ENCODE data around the gene STMN3. TPM values are rescaled to one million over a fixed set of nuclear protein-coding genes. Genes with fewer than 3 reads are reported as not detected.

Gene STMN3
- total RNA-seq, 1 experiment from 2014 or later: 27.9 TPM

GRCh38 chr20:63592661-63593060 lies 60.6 kb downstream of the STMN3 start:
- no peaks in the 10 kb centered on the region for H3K27me3 Mint-ChIP-seq (ENCODE audit: insufficient read depth, unreplicated experiment)
- CTCF ChIA-PET: no interaction called here
- no peak for TF ChIP-seq CTCF (IDR thresholded peaks at IDR 0.05; ENCODE audit: insufficient read depth in 1 of 2, low read depth in 1 of 2, low read length in 1 of 2, severe bottlenecking in 1 of 2, unreplicated experiment in 1 of 2)
- intact Hi-C loops (cut with micrococcal nuclease; ENCODE audit: unreplicated experiment): no loop called here
- Histone ChIP-seq H3K9me3 (no peaks in the 10 kb centered on the region), H3K36me3 (ENCODE audit: control insufficient read depth, insufficient read depth, low read length) (peaks cover 1% of the 10 kb centered on the region; the same call in 1 of the 2 replicates), H3K4me3 (ENCODE audit: low read depth, low read length) (no peak overlapping the region), H3K27me3 (replicated peaks; ENCODE audit: control insufficient read depth, insufficient read depth, low read length) (no peaks in the 10 kb centered on the region), H3K4me1 (no peaks in the 10 kb centered on the region)
- no peak for DNase-seq
- no peak overlapping the region for H3K4me3 Mint-ChIP-seq (ENCODE audit: unreplicated experiment)
- no TSS peak for BruUV-seq (replicated peaks)
- POLR2A ChIA-PET: interaction anchor here (1.0 kb wide), 1 partner anchor 18 kb away, joined by 8 read pairs; the partner anchor contains the start of gene HELZ2
- H3K4me1 Mint-ChIP-seq (ENCODE audit: low read depth, unreplicated experiment): no peaks in the 10 kb centered on the region
- peaks cover 13% of the 10 kb centered on the region for H3K36me3 Mint-ChIP-seq (ENCODE audit: insufficient read depth, unreplicated experiment)
- no peak overlapping the region for H3K27ac Mint-ChIP-seq (ENCODE audit: unreplicated experiment)
- H3K9me3 Mint-ChIP-seq (ENCODE audit: unreplicated experiment): no peaks in the 10 kb centered on the region

GRCh38 chr20:63591786-63592355 lies 61.4 kb downstream of the STMN3 start:
- Mint-ChIP-seq H3K27me3 (ENCODE audit: insufficient read depth, unreplicated experiment) (no peaks in the 10 kb centered on the region), H3K9me3 (ENCODE audit: unreplicated experiment) (no peaks in the 10 kb centered on the region), H3K27ac (ENCODE audit: unreplicated experiment) (no peak overlapping the region), H3K36me3 (ENCODE audit: insufficient read depth, unreplicated experiment) (peaks cover 13% of the 10 kb centered on the region), H3K4me3 (ENCODE audit: unreplicated experiment) (no peak overlapping the region), H3K4me1 (ENCODE audit: low read depth, unreplicated experiment) (no peaks in the 10 kb centered on the region)
- TF ChIP-seq CTCF (IDR thresholded peaks at IDR 0.05; ENCODE audit: insufficient read depth in 1 of 2, low read depth in 1 of 2, low read length in 1 of 2, severe bottlenecking in 1 of 2, unreplicated experiment in 1 of 2): no peak
- ChIA-PET POLR2A (interaction anchor here (0.6 to 1.0 kb wide), 3 partner anchors 18 to 169 kb away, joined by 3 to 8 read pairs (median 5); partner anchors contain the start of gene HELZ2), CTCF (interaction anchor here (0.6 to 1.1 kb wide), 2 partner anchors 149 to 211 kb away, joined by 3 read pairs; no protein-coding TSS in a partner anchor)
- BruUV-seq (replicated peaks): no TSS peak
- Histone ChIP-seq H3K27me3 (replicated peaks; ENCODE audit: control insufficient read depth, insufficient read depth, low read length) (no peaks in the 10 kb centered on the region), H3K4me1 (no peaks in the 10 kb centered on the region), H3K4me3 (ENCODE audit: low read depth, low read length) (no peak overlapping the region), H3K9me3 (no peaks in the 10 kb centered on the region), H3K36me3 (ENCODE audit: control insufficient read depth, insufficient read depth, low read length) (peaks cover 1% of the 10 kb centered on the region; the same call in 1 of the 2 replicates)
- intact Hi-C loops (cut with micrococcal nuclease; ENCODE audit: unreplicated experiment): no loop called here
- no peak for DNase-seq

GRCh38 chr20:63591147-63591533 lies 62.1 kb downstream of the STMN3 start:
- no peak for DNase-seq
- no peak overlapping the region for H3K4me3 ChIP-seq (ENCODE audit: low read depth, low read length)
- intact Hi-C loops (cut with micrococcal nuclease; ENCODE audit: unreplicated experiment): no loop called here
- Mint-ChIP-seq H3K4me3 (ENCODE audit: unreplicated experiment) (no peak overlapping the region), H3K4me1 (ENCODE audit: low read depth, unreplicated experiment) (no peaks in the 10 kb centered on the region), H3K27ac (ENCODE audit: unreplicated experiment) (no peak overlapping the region), H3K36me3 (ENCODE audit: insufficient read depth, unreplicated experiment) (peaks cover 13% of the 10 kb centered on the region), H3K27me3 (ENCODE audit: insufficient read depth, unreplicated experiment) (no peaks in the 10 kb centered on the region), H3K9me3 (ENCODE audit: unreplicated experiment) (no peaks in the 10 kb centered on the region)
- no peak for TF ChIP-seq CTCF (IDR thresholded peaks at IDR 0.05; ENCODE audit: insufficient read depth in 1 of 2, low read depth in 1 of 2, low read length in 1 of 2, severe bottlenecking in 1 of 2, unreplicated experiment in 1 of 2)
- peaks cover 1% of the 10 kb centered on the region; the same call in 1 of the 2 replicates for H3K36me3 ChIP-seq (ENCODE audit: control insufficient read depth, insufficient read depth, low read length)
- no peaks in the 10 kb centered on the region for H3K4me1 ChIP-seq
- no peaks in the 10 kb centered on the region for H3K9me3 ChIP-seq
- ChIA-PET CTCF (interaction anchor here (0.6 to 1.1 kb wide), 2 partner anchors 150 to 211 kb away, joined by 3 read pairs; no protein-coding TSS in a partner anchor), POLR2A (interaction anchor here (0.6 to 0.7 kb wide), 2 partner anchors 29 to 170 kb away, joined by 3 to 5 read pairs; no protein-coding TSS in a partner anchor)
- no peaks in the 10 kb centered on the region for H3K27me3 ChIP-seq (replicated peaks; ENCODE audit: control insufficient read depth, insufficient read depth, low read length)
- no TSS peak for BruUV-seq (replicated peaks)

Measured in Caco-2 (cell line).